ENCODE measurements around the gene OSR1. TPM values are rescaled to one million over a fixed set of nuclear protein-coding genes. Genes with fewer than 3 reads are reported as not detected.
A peak's percentile ranks its signal among the peaks of the same experiment; 100 is the strongest.

OSR1 gene
- total and polyA plus RNA-seq, 2 experiments from 2014 or later: 0.24 TPM; not detected in 1

- ATAC-seq (no peak), DNase-seq (ENCODE audit: low spot score) (peak; percentile 56)
- H3K36me3 Mint-ChIP-seq (ENCODE audit: low read depth): no peaks in the 10 kb centered on the region; the same call in 2 of the 3 replicates
- H3K27ac Mint-ChIP-seq: no peak overlapping the region
- Histone ChIP-seq H3K4me3 (peak overlapping the region; percentile 76), H3K27ac (ENCODE audit: low read depth) (no peak overlapping the region), H3K4me1 (ENCODE audit: insufficient read depth) (peaks cover 56% of the 10 kb centered on the region), H4K20me1 (replicated peaks; ENCODE audit: insufficient read depth) (peaks cover 42% of the 10 kb centered on the region), H3K27me3 (ENCODE audit: insufficient read depth) (peaks cover 99% of the 10 kb centered on the region), H3K36me3 (ENCODE audit: insufficient read depth) (no peaks in the 10 kb centered on the region; the same call in 1 of the 2 replicates), H3K79me2 (replicated peaks; ENCODE audit: insufficient read depth) (no peaks in the 10 kb centered on the region), H3K4me2 (peak overlapping the region; percentile 91), H3K9me2 (ENCODE audit: insufficient read depth) (no peaks in the 10 kb centered on the region), H2AFZ (no peak overlapping the region; the same call in 1 of the 2 replicates), H3F3A (replicated peaks; ENCODE audit: low read depth) (peaks cover 10% of the 10 kb centered on the region; the same call in 1 of the 2 replicates)
- TF ChIP-seq EZH2phosphoT487 (IDR thresholded peaks at IDR 0.05; ENCODE audit: unreplicated experiment) (peak; percentile 93), CTCF (conservative IDR thresholded peaks at IDR 0.05; ENCODE audit: low read depth in 2 of 2) (no peak), JUNB (IDR thresholded peaks at IDR 0.05; ENCODE audit: unreplicated experiment) (no peak), EZH2 (IDR thresholded peaks at IDR 0.05; ENCODE audit: low read depth, unreplicated experiment) (peak; percentile 74), ZNF114 (CRISPR knock-in tag; IDR thresholded peaks at IDR 0.05) (no peak)
- peaks cover 42% of the 10 kb centered on the region for H3K4me1 Mint-ChIP-seq
- peak overlapping the region; percentile 65 for H3K4me3 Mint-ChIP-seq
- H3K9me3 Mint-ChIP-seq: peaks cover 4% of the 10 kb centered on the region
- H3K27me3 Mint-ChIP-seq (ENCODE audit: insufficient read depth, low read depth, poor library complexity): peaks cover 98% of the 10 kb centered on the region
Measured at GRCh38 chr2:19356545-19357401, 1.6 kb downstream of the OSR1 start.

GRCh38 chr2:19355931-19356544, 2.4 kb downstream of the OSR1 start:
- TF ChIP-seq EZH2 (IDR thresholded peaks at IDR 0.05; ENCODE audit: low read depth, unreplicated experiment): peak; percentile 99
- no peak for TF ChIP-seq ZNF331 (CRISPR knock-in tag; IDR thresholded peaks at IDR 0.05; ENCODE audit: low read depth)
- no peak for TF ChIP-seq JUNB (IDR thresholded peaks at IDR 0.05; ENCODE audit: unreplicated experiment)
- no peak for TF ChIP-seq ZNF114 (CRISPR knock-in tag; IDR thresholded peaks at IDR 0.05)
- TF ChIP-seq POLR2AphosphoS5 (IDR thresholded peaks at IDR 0.05; ENCODE audit: low read depth): no peak
- TF ChIP-seq CTCF (conservative IDR thresholded peaks at IDR 0.05; ENCODE audit: low read depth in 2 of 2): no peak
- TF ChIP-seq EZH2phosphoT487 (IDR thresholded peaks at IDR 0.05; ENCODE audit: unreplicated experiment): peak; percentile 20
- no peak for TF ChIP-seq REST (IDR thresholded peaks at IDR 0.05; ENCODE audit: unreplicated experiment)
- peaks cover 59% of the 10 kb centered on the region for H3K4me1 ChIP-seq (ENCODE audit: insufficient read depth)
- H3K27me3 ChIP-seq (ENCODE audit: insufficient read depth): peaks cover 99% of the 10 kb centered on the region
- Mint-ChIP-seq H3K9me3 (peaks cover 4% of the 10 kb centered on the region), H3K27me3 (ENCODE audit: insufficient read depth, low read depth, poor library complexity) (peaks cover 98% of the 10 kb centered on the region), H3K36me3 (ENCODE audit: low read depth) (no peaks in the 10 kb centered on the region; the same call in 2 of the 3 replicates), H3K4me3 (peak overlapping the region; percentile 65), H3K27ac (no peak overlapping the region), H3K4me1 (peaks cover 42% of the 10 kb centered on the region)
- H3K36me3 ChIP-seq (ENCODE audit: insufficient read depth): no peaks in the 10 kb centered on the region; the same call in 1 of the 2 replicates
- H3K27ac ChIP-seq (ENCODE audit: low read depth): no peak overlapping the region
- no peak overlapping the region; the same call in 1 of the 2 replicates for H2AFZ ChIP-seq
- no peak for ATAC-seq
- peak overlapping the region; percentile 76 for H3K4me3 ChIP-seq
- no peaks in the 10 kb centered on the region for H3K79me2 ChIP-seq (replicated peaks; ENCODE audit: insufficient read depth)
- H4K20me1 ChIP-seq (replicated peaks; ENCODE audit: insufficient read depth): peaks cover 42% of the 10 kb centered on the region
- peak; percentile 54 for DNase-seq (ENCODE audit: low spot score)
- H3F3A ChIP-seq (replicated peaks; ENCODE audit: low read depth): peaks cover 10% of the 10 kb centered on the region; the same call in 1 of the 2 replicates
- H3K9me2 ChIP-seq (ENCODE audit: insufficient read depth): no peaks in the 10 kb centered on the region
- peak overlapping the region; percentile 91 for H3K4me2 ChIP-seq

Measured in GM23338 (cell line).